SK-N-SH (cell line): ENCODE measurements around the gene KRTAP21-2. TPM values are rescaled to one million over a fixed set of nuclear protein-coding genes. Genes with fewer than 3 reads are reported as not detected.

Experiments used
- CTCF ChIA-PET: fragments of 300-600, 350-600 bp; formaldehyde crosslinking; extraction: SDS; loops from one replicate; lab custom pipeline; 2021; lab: Yijun Ruan, JAX
- POLR2A ChIA-PET: fragments of 350-600 bp; sonication (Branson Sonifier 250); formaldehyde crosslinking; extraction: SDS; loops from one replicate; lab custom pipeline; 2020; ENCODE audit warnings: antibody characterized with exemption, inconsistent platforms; lab: Yijun Ruan, JAX
- DNase-seq: peaks from one replicate; pipeline ENCODE4 v3.0.0; 2012
- H2AFZ ChIP-seq: fragments of 200-600 bp; sonication (generic); 2 replicates; pipeline ENCODE4 v1.8.1; 2016; ENCODE audit warnings: antibody characterized with exemption, mild to moderate bottlenecking, low read depth
- H3F3A ChIP-seq: fragments of 200-600 bp; sonication (generic); replicated peaks from 2 replicates; pipeline ENCODE3; 2016; ENCODE audit warnings: antibody characterized with exemption, mild to moderate bottlenecking; ENCODE audit not compliant: insufficient read depth
- H3K27ac ChIP-seq, 2 experiments: fragments of 200-500 bp in 1 of 2; fragments of 200-600 bp in 1 of 2; sonication (Bioruptor generic) in 1 of 2; sonication (generic), shearing (Covaris generic) in 1 of 2; 2 replicates each; pipeline versions ENCODE4 v1.5.1 to v1.6.1; 2014 to 2016; ENCODE audit warnings: low read depth in 2 of 2, inconsistent platforms in 1 of 2, low read length in 1 of 2, mild to moderate bottlenecking in 1 of 2, mixed read lengths in 1 of 2
- H3K27me3 ChIP-seq: fragments of 200-600 bp; sonication (generic), shearing (Covaris generic); 2 replicates; pipeline ENCODE4 v1.6.1; 2016; ENCODE audit warnings: mixed run types; ENCODE audit not compliant: insufficient read depth
- H3K36me3 ChIP-seq, 2 experiments: fragments of 200-500 bp in 1 of 2; fragments of 200-600 bp in 1 of 2; sonication (Bioruptor generic) in 1 of 2; sonication (generic) in 1 of 2; replicated peaks in 1 of 2; 2 replicates each; pipeline versions ENCODE3 to v1.5.1; 2014 to 2016; ENCODE audit warnings: low read length in 1 of 2, mild to moderate bottlenecking in 1 of 2; ENCODE audit not compliant: insufficient read depth in 2 of 2, control insufficient read depth in 1 of 2
- H3K4me1 ChIP-seq, 2 experiments: fragments of 200-500 bp in 1 of 2; fragments of 200-600 bp in 1 of 2; sonication (Bioruptor generic) in 1 of 2; sonication (generic), shearing (Covaris generic) in 1 of 2; 2 replicates each; pipeline versions ENCODE4 v1.5.1 to v1.6.1; 2014 to 2016; ENCODE audit warnings: low read depth in 1 of 2, low read length in 1 of 2, mixed run types in 1 of 2; ENCODE audit not compliant: insufficient read depth in 2 of 2, control insufficient read depth in 1 of 2
- H3K4me2 ChIP-seq: fragments of 200-600 bp; sonication (generic), shearing (Covaris generic); 2 replicates; pipeline ENCODE4 v1.6.1; 2017; ENCODE audit warnings: mixed run types
- H3K4me3 ChIP-seq, 2 experiments: fragments of 200-500 bp in 1 of 2; fragments of 200-600 bp in 1 of 2; sonication (Bioruptor generic) in 1 of 2; sonication (generic), shearing (Covaris generic) in 1 of 2; 2 replicates each; pipeline versions ENCODE4 v1.5.1 to v1.8.1; 2014 to 2016; ENCODE audit warnings: low read depth in 2 of 2, inconsistent platforms in 1 of 2, low read length in 1 of 2, mild to moderate bottlenecking in 1 of 2, mixed read lengths in 1 of 2, moderate library complexity in 1 of 2
- H3K79me2 ChIP-seq: fragments of 200-600 bp; sonication (generic); 2 replicates; pipeline ENCODE4 v1.8.1; 2017; ENCODE audit warnings: mild to moderate bottlenecking; ENCODE audit not compliant: insufficient read depth
- H3K9ac ChIP-seq: fragments of 200-600 bp; sonication (generic); 2 replicates; pipeline ENCODE4 v1.6.1; 2017; ENCODE audit warnings: mixed run types
- H3K9me2 ChIP-seq: fragments of 200-600 bp; sonication (generic); 2 replicates; pipeline ENCODE4 v1.6.1; 2017; ENCODE audit warnings: mixed run types
- H3K9me3 ChIP-seq: fragments of 200-600 bp; sonication (generic); 2 replicates; pipeline ENCODE4 v1.6.1; 2017; ENCODE audit warnings: mixed run types, mild to moderate bottlenecking, moderate library complexity
- H4K20me1 ChIP-seq: fragments of 200-600 bp; sonication (generic); 2 replicates; pipeline ENCODE4 v1.6.1; 2017; ENCODE audit warnings: mild to moderate bottlenecking, mixed run types; ENCODE audit not compliant: insufficient read depth
- CTCF ChIP-seq: fragments of 200-600 bp; sonication (generic); IDR thresholded peaks from 2 replicates; pipeline ENCODE4 v1.6.1; 2017; ENCODE audit warnings: antibody characterized with exemption, mild to moderate bottlenecking, moderate library complexity
- MXI1 ChIP-seq: IDR thresholded peaks from 2 replicates; pipeline ENCODE4 v1.6.1; 2012; ENCODE audit warnings: mild to moderate bottlenecking, low read depth, low read length, improper control_type of control experiment
- PBX3 ChIP-seq: IDR thresholded peaks from 2 replicates; pipeline ENCODE4; 2012
- RAD21 ChIP-seq: IDR thresholded peaks from 2 replicates; pipeline ENCODE4 v1.6.1; 2012; ENCODE audit warnings: mild to moderate bottlenecking, low read length
- TCF12 ChIP-seq: IDR thresholded peaks from 2 replicates; pipeline ENCODE4 v1.4.0; 2012
- WGBS: methylation state at CpG from one replicate; pipeline ENCODE4 v1.1.6; 2017; ENCODE audit warnings: low lambda C conversion rate; 5-methylcytosine and 5-hydroxymethylcytosine counted together
- polyA plus RNA-seq, 3 experiments: library from polyadenylated mRNA; depleted of rRNA; stranded (reverse); fragments of >200 nt; gene quantifications; 2 replicates each; pipeline ENCODE4 v1.2.3, GENCODE V29; 2012

Gene KRTAP21-2
- polyA plus RNA-seq, 1 of the 3 experiments (the other 2 are of a cell fraction): not detected

DNA sequence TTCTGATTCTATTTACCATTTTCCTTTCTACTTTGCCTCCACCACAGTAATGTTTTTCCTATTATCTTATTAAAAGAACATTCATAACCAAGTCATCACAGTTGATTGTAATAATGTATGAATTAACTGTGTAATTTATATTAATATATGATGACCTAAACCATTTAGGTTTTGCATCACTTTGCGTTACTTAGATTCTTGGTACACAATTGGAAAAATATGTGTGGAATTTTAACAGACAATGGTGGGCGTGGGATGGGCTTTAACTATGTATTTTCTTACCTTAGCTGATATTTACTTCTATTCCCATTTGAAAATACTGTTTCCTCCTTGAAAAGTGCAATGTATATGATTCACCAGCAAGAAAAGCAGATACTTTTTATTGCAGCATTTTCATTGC lies 32.1 kb downstream of the KRTAP21-2 start (continued):
- no peak for TF ChIP-seq CTCF

- CTCF ChIA-PET: no interaction called here
- TF ChIP-seq MXI1: no peak
- TF ChIP-seq CTCF: peak; percentile 52
- TF ChIP-seq RAD21: peak; percentile 11; the same call in 1 of the 2 replicates
- TF ChIP-seq TCF12: 0 out of 2 replicates have a peak, but pooled peaks have one; percentile 17
These were observed 32.6 kb downstream of the KRTAP21-2 start for GRCh38 chr21:30714456-30714855.

GRCh38 chr21:30713766-30714165 lies 33.3 kb downstream of the KRTAP21-2 start:
- H3K27ac ChIP-seq: peak overlapping the region in 1 of 2 experiments; percentile 98; a peak in 1 of 4 replicates
- peaks cover 0 to 11% of the 10 kb centered on the region in 2 experiments; a peak in 1 of 4 replicates for H3K4me1 ChIP-seq
- no peak for DNase-seq
- no peak overlapping the region for H3K4me2 ChIP-seq
- CTCF ChIA-PET: no interaction called here
- no peaks in the 10 kb centered on the region for H3K36me3 ChIP-seq
- no peaks in the 10 kb centered on the region for H3K9me2 ChIP-seq
- H3K27me3 ChIP-seq: no peaks in the 10 kb centered on the region
- no peak overlapping the region for H3K9ac ChIP-seq
- TF ChIP-seq PBX3: no peak
- TF ChIP-seq, all 33 proteins: peak for 0
- no peaks in the 10 kb centered on the region for H4K20me1 ChIP-seq
- no peak overlapping the region for H2AFZ ChIP-seq
- 60% methylated on average over 3 of the region's 3 CpGs for WGBS
- peaks cover 46% of the 10 kb centered on the region for H3F3A ChIP-seq
- H3K9me3 ChIP-seq: no peaks in the 10 kb centered on the region
- H3K4me3 ChIP-seq: no peak overlapping the region
- POLR2A ChIA-PET: no interaction called here
- no peaks in the 10 kb centered on the region for H3K79me2 ChIP-seq

More at GRCh38 chr21:30714456-30714855, 32.6 kb downstream of the KRTAP21-2 start:
- WGBS: 1% methylated on average over 3 of the region's 3 CpGs
- Histone ChIP-seq H3K4me2 (no peak overlapping the region), H3K9me3 (no peaks in the 10 kb centered on the region), H3K79me2 (no peaks in the 10 kb centered on the region), H3K4me3 (no peak overlapping the region), H3K27me3 (no peaks in the 10 kb centered on the region), H3K27ac (peak overlapping the region in 1 of 2 experiments; percentile 98; a peak in 2 of 4 replicates), H3F3A (peaks cover 53% of the 10 kb centered on the region), H3K36me3 (no peaks in the 10 kb centered on the region), H2AFZ (peak overlapping the region; percentile 84), H3K9ac (no peak overlapping the region), H3K9me2 (no peaks in the 10 kb centered on the region), H4K20me1 (no peaks in the 10 kb centered on the region), H3K4me1 (peaks cover 0 to 15% of the 10 kb centered on the region in 2 experiments; a peak in 1 of 4 replicates)
- POLR2A ChIA-PET: no interaction called here
- DNase-seq: no peak
